Measurements from ENCODE around the gene KCNC2.

KCNC2 gene

GRCh38 chr12:75209812-75210138 is at the start of gene KCNC2:
Gene KCNC2 (minus strand): TSS chr12:75209839.
- no peak for TF ChIP-seq CTCF (IDR thresholded peaks at IDR 0.05)

GRCh38 chr12:75259143-75259542 is 49.5 kb upstream of the KCNC2 start:
- TF ChIP-seq CTCF (IDR thresholded peaks at IDR 0.05): no peak

GRCh38 chr12:75257510-75257909 is 47.9 kb upstream of the KCNC2 start:
- no peak for TF ChIP-seq CTCF (IDR thresholded peaks at IDR 0.05)

- no peak for TF ChIP-seq CTCF (IDR thresholded peaks at IDR 0.05)
Measured at GRCh38 chr12:75245108-75245507, 35.5 kb upstream of the KCNC2 start.

GRCh38 chr12:75239987-75240386 is 30.3 kb upstream of the KCNC2 start:
- no peak for TF ChIP-seq CTCF (IDR thresholded peaks at IDR 0.05)

GRCh38 chr12:75236206-75236605 is 26.6 kb upstream of the KCNC2 start:
- no peak for TF ChIP-seq CTCF (IDR thresholded peaks at IDR 0.05)

- no peak for TF ChIP-seq CTCF (IDR thresholded peaks at IDR 0.05)
Measured at GRCh38 chr12:75227132-75227531, 17.5 kb upstream of the KCNC2 start.

- TF ChIP-seq CTCF (IDR thresholded peaks at IDR 0.05): no peak
Measured at GRCh38 chr12:75212072-75212471, 2.4 kb upstream of the KCNC2 start.

Data from LNCAP (cell line).